CD14-positive monocyte (primary cell): Measurements from ENCODE around the gene STARD10. TPM values are rescaled to one million over a fixed set of nuclear protein-coding genes. Genes with fewer than 3 reads are reported as not detected.
"Not testable (repeated sequence)": the region's sequence is repeated elsewhere in the genome, so short reads cannot be mapped to it uniquely, and the experiment has no call there.

Source experiments
- DNase-seq, 3 donors: peaks; one replicate each; pipeline ENCODE4 v3.0.0-alpha.2; 2011 to 2022
- H2AFZ ChIP-seq: 2 replicates; pipeline ENCODE4 v1.6.0; 2012; ENCODE audit warnings: mild to moderate bottlenecking, low read depth, low read length, inconsistent platforms; ENCODE audit not compliant: insufficient read depth, poor library complexity, severe bottlenecking
- H3K27ac ChIP-seq, 2 donors: 1 replicate in 1 of 2; 2 replicates in 1 of 2; pipeline ENCODE4 v1.5.1; 2012 to 2013; ENCODE audit warnings: low read length in 2 of 2, control low read depth in 1 of 2, inconsistent platforms in 1 of 2, low read depth in 1 of 2, mild to moderate bottlenecking in 1 of 2
- H3K27me3 ChIP-seq, 2 donors: one replicate each; pipeline versions ENCODE4 v1.6.0 to v1.6.1; 2011 to 2013; ENCODE audit warnings: low read length in 2 of 2; ENCODE audit not compliant: control insufficient read depth in 2 of 2, insufficient read depth in 2 of 2
- H3K36me3 ChIP-seq, 2 donors: replicated peaks in 1 of 2; 1 replicate in 1 of 2; 2 replicates in 1 of 2; pipeline versions ENCODE4 v1.5.1 to v1.6.1; 2012 to 2013; ENCODE audit warnings: low read length in 2 of 2, control low read depth in 1 of 2, inconsistent platforms in 1 of 2, mild to moderate bottlenecking in 1 of 2; ENCODE audit not compliant: insufficient read depth in 2 of 2, control insufficient read depth in 1 of 2
- H3K4me1 ChIP-seq, 2 donors: 1 replicate in 1 of 2; 2 replicates in 1 of 2; pipeline versions ENCODE4 v1.5.1 to v1.6.1; 2012 to 2013; ENCODE audit warnings: low read length in 2 of 2, control low read depth in 1 of 2, inconsistent platforms in 1 of 2, mild to moderate bottlenecking in 1 of 2, moderate library complexity in 1 of 2; ENCODE audit not compliant: insufficient read depth in 2 of 2, control insufficient read depth in 1 of 2
- H3K4me2 ChIP-seq: replicated peaks from 2 replicates; pipeline ENCODE3; 2012; ENCODE audit warnings: low read length, moderate library complexity, mild to moderate bottlenecking; ENCODE audit not compliant: poor library complexity, severe bottlenecking; ENCODE audit errors: extremely low read depth
- H3K4me3 ChIP-seq, 3 experiments: fragments of 200-600 bp in 1 of 3; sonication (generic) in 1 of 3; replicated peaks in 1 of 3; 1 replicate in 2 of 3; 2 replicates in 1 of 3; pipeline ENCODE4 v1.5.1; 2011 to 2013; ENCODE audit warnings: low read length in 3 of 3, mild to moderate bottlenecking in 3 of 3, control low read depth in 2 of 3, low read depth in 2 of 3, inconsistent platforms in 1 of 3, moderate library complexity in 1 of 3
- H3K79me2 ChIP-seq: 2 replicates; pipeline ENCODE4 v1.6.0; 2012; ENCODE audit warnings: mild to moderate bottlenecking, control low read depth, inconsistent platforms, low read length, moderate library complexity; ENCODE audit not compliant: insufficient read depth
- H3K9ac ChIP-seq: 2 replicates; pipeline ENCODE4 v1.6.0; 2017; ENCODE audit warnings: low read length, mild to moderate bottlenecking; ENCODE audit not compliant: insufficient read depth, poor library complexity, severe bottlenecking
- H3K9me3 ChIP-seq, 2 donors: replicated peaks in 1 of 2; 1 replicate in 1 of 2; 2 replicates in 1 of 2; pipeline versions ENCODE4 v1.5.1 to v1.6.1; 2012 to 2013; ENCODE audit warnings: low read length in 2 of 2, control low read depth in 1 of 2; ENCODE audit not compliant: control insufficient read depth in 1 of 2, insufficient read depth in 1 of 2
- H4K20me1 ChIP-seq: 2 replicates; pipeline ENCODE4 v1.6.0; 2012; ENCODE audit warnings: mild to moderate bottlenecking, low read length, control low read depth, moderate library complexity; ENCODE audit not compliant: insufficient read depth
- H3K27ac Mint-ChIP-seq, 7 donors: one replicate each; pipeline ENCODE4 v1.8.0; 2020; ENCODE audit warnings: mild to moderate bottlenecking in 7 of 7, mixed read lengths in 7 of 7, moderate library complexity in 6 of 7, inconsistent platforms in 2 of 7
- H3K27me3 Mint-ChIP-seq, 3 donors: one replicate each; pipeline ENCODE4 v1.8.0; 2021 to 2022; ENCODE audit warnings: low read depth in 3 of 3, mild to moderate bottlenecking in 3 of 3, mixed read lengths in 3 of 3, moderate library complexity in 3 of 3, inconsistent platforms in 1 of 3
- H3K36me3 Mint-ChIP-seq, 2 donors: one replicate each; pipeline ENCODE4 v1.8.0; 2020; ENCODE audit warnings: mixed read lengths in 2 of 2, inconsistent platforms in 1 of 2, mild to moderate bottlenecking in 1 of 2
- H3K4me1 Mint-ChIP-seq: one replicate; pipeline ENCODE4 v1.8.0; 2020; ENCODE audit warnings: mild to moderate bottlenecking, mixed read lengths
- H3K4me3 Mint-ChIP-seq, 2 donors: one replicate each; pipeline ENCODE4 v1.8.0; 2020; ENCODE audit warnings: mild to moderate bottlenecking in 2 of 2, mixed read lengths in 2 of 2, moderate library complexity in 1 of 2
- H3K9me3 Mint-ChIP-seq, 7 donors: one replicate each; pipeline ENCODE4 v1.8.0; 2020 to 2022; ENCODE audit warnings: mixed read lengths in 7 of 7, mild to moderate bottlenecking in 6 of 7, moderate library complexity in 6 of 7, inconsistent platforms in 2 of 7
- WGBS: methylation state at CpG from one replicate; pipeline ENCODE4 v1.1.5; 2013; ENCODE audit warnings: missing lambda C conversion rate; ENCODE audit not compliant: insufficient coverage; 5-methylcytosine and 5-hydroxymethylcytosine counted together
- intact Hi-C, 2 donors: fragments of 100-400 bp; cut with micrococcal nuclease; formaldehyde crosslinking; loops; one replicate each; pipeline versions ENCODE4 v1.15.0 to v1.15.1; 2023
- polyA plus RNA-seq, 3 donors: library from polyadenylated mRNA; depleted of rRNA in 1 of 3; unstranded in 2 of 3; stranded (reverse) in 1 of 3; fragments of 300-500 nt in 2 of 3; fragments of >200 nt in 1 of 3; fragmentation: Illumina TruSeq in 2 of 3; gene quantifications; 1 replicate in 2 of 3; 2 replicates in 1 of 3; pipeline ENCODE4 v1.2.3, GENCODE V29; 2012 to 2021
- TF ChIP-seq, protein P1 (sequence below): fragments of 200-600 bp; IDR thresholded peaks from one replicate; pipeline ENCODE4 v1.8.0; 2022; ENCODE audit warnings: antibody characterized with exemption, mild to moderate bottlenecking

Gene STARD10
- polyA plus RNA-seq, 3 donors: 13.6 to 18.7 (median 15.4) TPM

DNA sequence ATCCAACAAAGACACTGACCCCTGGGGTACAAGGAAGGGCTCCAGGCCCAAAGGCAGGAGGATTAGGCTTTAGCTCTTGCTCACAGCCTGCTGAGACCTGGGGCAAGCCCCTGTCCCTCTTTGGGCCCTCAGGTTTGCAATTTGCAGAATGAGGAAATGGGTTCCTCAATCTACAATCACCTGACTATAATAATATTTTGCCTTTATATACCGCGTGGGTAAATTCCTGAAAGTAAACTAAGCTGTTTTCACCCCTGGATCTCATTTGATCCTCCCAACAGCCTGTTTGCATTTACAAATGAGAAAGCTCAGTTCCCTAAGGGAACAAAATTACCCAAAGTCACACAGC is 797 bp downstream of the STARD10 start:
- Histone ChIP-seq H3K4me1 (peaks cover 50 to 63% of the 10 kb centered on the region in 2 donors), H2AFZ (peak overlapping the region; percentile 85), H4K20me1 (no peaks in the 10 kb centered on the region), H3K4me2 (peak overlapping the region; percentile 96), H3K4me3 (peak overlapping the region in 1 of 3 experiments; percentile 90), H3K9me3 (no peaks in the 10 kb centered on the region), H3K27ac (peak overlapping the region; percentile 85 to 96), H3K36me3 (no peaks in the 10 kb centered on the region), H3K27me3 (no peaks in the 10 kb centered on the region), H3K9ac (peak overlapping the region; percentile 86), H3K79me2 (no peaks in the 10 kb centered on the region)
- intact Hi-C loops: loop anchor here in 1 of 2 donors (5.0 kb wide), 1 partner anchor 56 kb away; no protein-coding TSS in a partner anchor
- Mint-ChIP-seq H3K27ac (peak overlapping the region; percentile 96 to 100 (median 99)), H3K36me3 (peaks cover 0 to 4% of the 10 kb centered on the region in 2 donors), H3K4me1 (peaks cover 53% of the 10 kb centered on the region), H3K27me3 (peaks cover 0 to 3% (median 2%) of the 10 kb centered on the region in 3 donors), H3K4me3 (peak overlapping the region in 1 of 2 donors; percentile 44), H3K9me3 (peaks cover 0 to 8% (median 4%) of the 10 kb centered on the region in 7 donors)
- TF ChIP-seq, protein P1, sequence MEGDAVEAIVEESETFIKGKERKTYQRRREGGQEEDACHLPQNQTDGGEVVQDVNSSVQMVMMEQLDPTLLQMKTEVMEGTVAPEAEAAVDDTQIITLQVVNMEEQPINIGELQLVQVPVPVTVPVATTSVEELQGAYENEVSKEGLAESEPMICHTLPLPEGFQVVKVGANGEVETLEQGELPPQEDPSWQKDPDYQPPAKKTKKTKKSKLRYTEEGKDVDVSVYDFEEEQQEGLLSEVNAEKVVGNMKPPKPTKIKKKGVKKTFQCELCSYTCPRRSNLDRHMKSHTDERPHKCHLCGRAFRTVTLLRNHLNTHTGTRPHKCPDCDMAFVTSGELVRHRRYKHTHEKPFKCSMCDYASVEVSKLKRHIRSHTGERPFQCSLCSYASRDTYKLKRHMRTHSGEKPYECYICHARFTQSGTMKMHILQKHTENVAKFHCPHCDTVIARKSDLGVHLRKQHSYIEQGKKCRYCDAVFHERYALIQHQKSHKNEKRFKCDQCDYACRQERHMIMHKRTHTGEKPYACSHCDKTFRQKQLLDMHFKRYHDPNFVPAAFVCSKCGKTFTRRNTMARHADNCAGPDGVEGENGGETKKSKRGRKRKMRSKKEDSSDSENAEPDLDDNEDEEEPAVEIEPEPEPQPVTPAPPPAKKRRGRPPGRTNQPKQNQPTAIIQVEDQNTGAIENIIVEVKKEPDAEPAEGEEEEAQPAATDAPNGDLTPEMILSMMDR: no peak
- no CpG with 5 or more reads among the region's 2 CpGs for WGBS
- peak in 2 of 3 donors; percentile 19 to 55 for DNase-seq

DNA sequence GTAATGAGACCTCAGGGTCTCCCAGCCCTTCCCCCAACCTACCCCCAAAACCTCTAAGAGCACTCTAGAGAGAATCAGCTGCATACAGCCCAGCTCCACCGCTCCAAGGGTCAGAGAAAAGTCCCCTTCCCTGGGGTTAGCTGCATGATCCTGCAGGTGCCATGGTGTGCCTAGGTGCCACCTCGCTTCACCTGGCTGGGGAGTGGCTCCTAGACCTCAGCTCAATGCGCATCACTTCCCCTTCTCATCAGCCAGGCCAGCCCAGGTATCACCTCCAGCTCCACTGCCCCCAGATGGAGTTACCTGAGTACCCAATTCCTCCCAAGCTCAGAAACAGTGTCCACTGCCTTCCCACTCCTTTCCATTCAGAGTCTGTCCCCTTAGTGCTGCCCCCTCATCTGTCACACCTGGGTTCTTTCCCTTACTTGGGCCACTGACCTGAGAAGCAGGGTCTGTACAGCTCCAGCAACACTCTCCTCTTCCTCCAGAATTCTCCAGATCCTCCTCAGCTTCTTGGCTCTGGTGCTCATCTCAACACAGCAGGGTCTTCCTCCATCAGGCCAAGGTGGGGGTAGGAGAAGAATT is 1.3 kb downstream of the STARD10 start:
- H3K9ac ChIP-seq: peak overlapping the region; percentile 86
- H2AFZ ChIP-seq: no peak overlapping the region
- H3K27me3 Mint-ChIP-seq: peaks cover 0 to 3% (median 2%) of the 10 kb centered on the region in 3 donors
- no peaks in the 10 kb centered on the region for H3K79me2 ChIP-seq
- intact Hi-C loops: loop anchor here in 1 of 2 donors (5.0 kb wide), 1 partner anchor 55 kb away; no protein-coding TSS in a partner anchor
- peaks cover 50 to 63% of the 10 kb centered on the region in 2 donors for H3K4me1 ChIP-seq
- peaks cover 53% of the 10 kb centered on the region for H3K4me1 Mint-ChIP-seq
- H3K36me3 ChIP-seq: no peaks in the 10 kb centered on the region
- 80% methylated on average over 2 of the region's 3 CpGs for WGBS
- H3K27ac Mint-ChIP-seq: peak overlapping the region; percentile 96 to 100 (median 99)
- no peaks in the 10 kb centered on the region for H3K9me3 ChIP-seq
- no peak overlapping the region for H3K4me3 ChIP-seq
- no peaks in the 10 kb centered on the region for H4K20me1 ChIP-seq
- no peak overlapping the region for H3K4me2 ChIP-seq
- H3K4me3 Mint-ChIP-seq: no peak overlapping the region
- no peaks in the 10 kb centered on the region for H3K27me3 ChIP-seq
- H3K36me3 Mint-ChIP-seq: peaks cover 0 to 4% of the 10 kb centered on the region in 2 donors
- TF ChIP-seq, protein P1: no peak
- peaks cover 0 to 8% (median 4%) of the 10 kb centered on the region in 7 donors for H3K9me3 Mint-ChIP-seq
- peak overlapping the region; percentile 85 to 96 for H3K27ac ChIP-seq
- no peak for DNase-seq

DNA sequence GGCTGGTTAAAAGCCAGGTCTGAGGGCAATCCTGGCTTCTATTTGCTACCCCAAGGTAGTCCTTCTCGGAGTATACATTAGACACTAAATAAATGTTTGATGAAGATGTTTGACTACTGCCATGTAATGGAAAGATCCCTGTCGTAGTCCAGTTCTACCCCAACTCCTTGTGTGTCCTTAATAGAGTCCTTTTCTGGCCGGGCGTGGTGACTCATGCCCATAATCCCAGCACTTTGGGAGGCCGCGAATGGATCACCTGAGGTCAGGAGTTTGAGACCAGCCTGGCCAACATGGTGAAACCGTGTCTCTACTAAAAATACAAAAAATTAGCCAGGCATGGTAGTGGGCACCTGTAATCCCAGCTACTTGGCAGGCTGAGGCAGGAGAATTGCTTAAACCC is 2.6 kb downstream of the STARD10 start:
- not testable (repeated sequence) for H3K36me3 ChIP-seq, H3K27ac ChIP-seq, H3K9me3 ChIP-seq, H3K27ac Mint-ChIP-seq, H4K20me1 ChIP-seq, H3K9me3 Mint-ChIP-seq, H2AFZ ChIP-seq, H3K79me2 ChIP-seq, H3K4me3 ChIP-seq, H3K9ac ChIP-seq, H3K4me2 ChIP-seq, DNase-seq, H3K27me3 ChIP-seq, H3K4me3 Mint-ChIP-seq, H3K36me3 Mint-ChIP-seq, H3K27me3 Mint-ChIP-seq
- peaks cover 65% of the 10 kb centered on the region for H3K4me1 Mint-ChIP-seq
- intact Hi-C loops: loop anchor here in 1 of 2 donors (5.0 kb wide), 1 partner anchor 54 kb away; no protein-coding TSS in a partner anchor
- 94% methylated on average over 3 of the region's 7 CpGs for WGBS
- peaks cover 62 to 74% of the 10 kb centered on the region in 2 donors for H3K4me1 ChIP-seq
